Measurements from ENCODE around the gene B4GALT4.
A peak's percentile ranks its signal among the peaks of the same experiment; 100 is the strongest.

B4GALT4 gene

DNA sequence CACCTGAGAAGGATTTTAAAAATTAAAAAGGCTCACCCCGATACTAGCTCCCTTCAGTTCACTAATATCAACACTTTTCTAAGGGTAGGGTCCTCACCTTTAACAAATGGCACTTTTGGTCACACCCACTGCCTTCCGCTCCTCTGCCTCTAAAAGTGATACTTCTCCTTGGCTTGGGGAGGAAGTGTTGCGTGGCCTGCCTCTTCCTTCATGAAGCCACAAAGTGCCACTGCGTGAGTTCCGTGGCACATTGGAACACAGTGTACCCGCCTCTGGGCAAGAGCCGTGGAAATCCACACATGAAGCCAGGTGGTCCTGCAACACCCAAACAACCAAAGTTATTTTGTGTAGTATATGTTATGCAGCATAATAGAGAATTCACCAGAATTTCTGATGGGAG is 3.9 kb downstream of the B4GALT4 start:
- DNase-seq = no peak

DNA sequence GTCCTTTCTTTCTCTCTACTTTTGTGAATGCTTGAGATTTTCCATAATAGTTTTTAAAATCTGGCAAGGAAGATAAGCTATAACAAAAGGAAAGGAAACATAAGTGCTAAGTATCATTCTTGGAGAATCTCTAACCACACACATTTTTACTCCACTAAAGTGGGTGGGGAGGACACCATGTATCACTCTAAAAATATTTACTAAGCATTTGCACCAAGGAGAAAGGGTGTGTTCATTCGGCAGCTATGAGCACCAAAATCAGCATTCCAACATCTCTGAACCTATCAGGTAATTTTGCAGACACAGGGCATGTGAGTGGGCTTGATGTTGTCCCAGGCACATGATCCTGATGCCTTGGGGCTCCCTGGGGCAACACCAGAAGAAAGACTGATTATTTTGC is 5.5 kb downstream of the B4GALT4 start:
- DNase-seq = no peak

DNA sequence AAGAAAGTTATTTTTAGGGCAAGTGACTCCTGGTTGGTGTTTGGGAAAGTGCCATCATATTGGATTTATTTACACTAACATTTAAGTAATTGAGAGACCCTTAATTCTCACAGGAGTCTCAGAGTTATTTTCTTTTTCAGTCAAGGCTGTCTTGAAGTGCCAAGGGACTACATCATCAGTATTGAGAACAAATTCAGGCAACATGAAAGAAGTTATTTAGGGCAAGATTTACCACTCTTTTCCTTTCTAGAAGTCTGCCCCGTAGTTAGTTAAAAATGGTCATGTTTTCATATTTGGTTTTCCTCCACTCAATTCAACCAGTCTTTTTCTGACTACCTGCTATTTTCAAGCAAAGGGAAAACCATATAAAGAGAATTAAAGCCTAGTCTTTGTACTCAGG is 6.1 kb downstream of the B4GALT4 start:
- DNase-seq = no peak

DNA sequence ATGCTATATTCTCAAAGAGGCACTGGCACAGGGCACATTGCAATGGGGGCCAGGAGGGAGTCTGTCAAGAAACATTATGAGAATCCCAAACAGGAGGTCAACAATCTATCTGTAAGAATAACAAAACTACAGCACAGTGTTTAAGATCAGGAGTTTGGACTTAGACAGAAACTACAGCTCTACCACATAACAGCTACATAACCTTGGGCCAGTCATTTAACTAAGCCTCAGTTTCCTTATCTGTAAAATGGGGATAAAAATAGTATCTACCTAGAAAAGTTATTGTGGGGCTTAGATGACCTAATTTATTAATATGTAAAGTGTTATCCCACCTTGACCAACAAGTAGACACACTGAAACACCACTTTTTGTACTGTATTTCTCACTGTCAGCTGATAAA is 9.9 kb downstream of the B4GALT4 start:
- no peak for DNase-seq

DNA sequence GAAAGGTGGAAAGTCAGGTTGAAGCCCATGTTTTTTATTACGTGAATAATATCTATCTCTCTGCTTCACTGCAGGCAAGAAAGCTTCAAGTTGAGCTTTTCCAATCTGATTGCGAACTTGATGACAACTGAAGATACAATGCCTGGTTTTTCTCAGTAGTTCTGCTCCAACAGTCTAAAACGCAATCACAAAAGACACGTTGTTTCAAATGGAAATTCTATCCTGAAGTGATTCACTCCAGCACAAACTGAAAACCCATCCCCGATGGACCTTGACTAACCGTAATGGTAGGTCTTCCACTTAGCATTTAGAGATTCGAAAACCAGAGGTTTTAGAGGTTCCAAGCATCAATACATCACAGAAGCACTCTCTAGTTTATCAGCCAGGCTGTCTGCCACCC is 10.6 kb downstream of the B4GALT4 start:
- no peak for DNase-seq

DNA sequence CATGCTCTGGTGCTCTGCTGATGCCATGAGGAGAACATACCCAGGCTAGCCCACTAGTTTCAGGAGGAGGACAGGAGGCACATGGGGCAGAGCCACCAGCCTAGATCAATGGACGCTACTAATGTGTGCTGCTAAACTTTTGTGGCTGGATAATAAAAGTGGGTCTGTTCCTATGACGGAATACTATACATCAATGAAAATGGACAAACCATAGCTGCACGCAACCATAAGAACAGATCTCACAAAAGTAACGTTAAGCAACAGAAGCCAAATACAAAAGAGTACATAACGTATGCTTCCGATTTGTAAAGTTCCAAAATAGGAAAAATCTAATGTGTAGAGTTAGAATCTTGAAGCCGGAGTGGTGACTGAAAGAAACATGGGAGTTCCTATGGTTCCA is 11.5 kb downstream of the B4GALT4 start:
- DNase-seq = no peak

DNA sequence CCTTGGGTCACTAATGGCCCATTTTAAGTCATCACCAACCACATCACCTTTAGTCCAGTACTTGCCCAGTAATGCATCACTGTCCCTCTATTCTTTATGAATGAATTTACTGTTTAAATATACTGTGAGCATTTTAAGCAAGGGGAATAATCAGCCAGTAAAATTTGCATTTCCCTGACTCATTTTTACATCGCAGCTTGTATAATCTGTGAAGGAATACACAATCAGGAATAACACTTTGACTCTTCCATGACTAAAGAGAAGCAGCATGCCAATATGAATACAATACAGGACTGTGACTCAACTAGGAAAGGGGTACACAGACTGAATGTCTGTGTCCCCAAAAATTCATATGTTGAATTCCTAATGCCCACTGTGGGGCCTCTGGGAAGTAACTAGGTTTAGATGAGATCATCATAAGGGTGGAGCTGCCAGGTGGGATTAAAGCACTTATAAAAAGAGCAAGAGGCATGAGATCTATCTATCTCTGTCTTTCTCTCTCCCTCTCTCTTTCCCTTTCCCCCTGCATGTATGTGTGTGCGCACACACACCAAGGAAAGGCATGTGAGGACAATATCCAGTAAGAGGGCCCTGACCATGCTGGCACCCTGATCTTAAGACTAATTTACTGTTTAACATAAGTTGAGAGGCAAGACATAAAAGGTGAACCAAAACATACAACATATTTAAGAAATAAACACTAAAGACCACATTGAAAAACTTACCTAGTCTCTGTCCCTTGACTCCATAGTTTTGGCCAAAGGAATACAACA is 12.1 kb downstream of the B4GALT4 start:
- no peak for DNase-seq

DNA sequence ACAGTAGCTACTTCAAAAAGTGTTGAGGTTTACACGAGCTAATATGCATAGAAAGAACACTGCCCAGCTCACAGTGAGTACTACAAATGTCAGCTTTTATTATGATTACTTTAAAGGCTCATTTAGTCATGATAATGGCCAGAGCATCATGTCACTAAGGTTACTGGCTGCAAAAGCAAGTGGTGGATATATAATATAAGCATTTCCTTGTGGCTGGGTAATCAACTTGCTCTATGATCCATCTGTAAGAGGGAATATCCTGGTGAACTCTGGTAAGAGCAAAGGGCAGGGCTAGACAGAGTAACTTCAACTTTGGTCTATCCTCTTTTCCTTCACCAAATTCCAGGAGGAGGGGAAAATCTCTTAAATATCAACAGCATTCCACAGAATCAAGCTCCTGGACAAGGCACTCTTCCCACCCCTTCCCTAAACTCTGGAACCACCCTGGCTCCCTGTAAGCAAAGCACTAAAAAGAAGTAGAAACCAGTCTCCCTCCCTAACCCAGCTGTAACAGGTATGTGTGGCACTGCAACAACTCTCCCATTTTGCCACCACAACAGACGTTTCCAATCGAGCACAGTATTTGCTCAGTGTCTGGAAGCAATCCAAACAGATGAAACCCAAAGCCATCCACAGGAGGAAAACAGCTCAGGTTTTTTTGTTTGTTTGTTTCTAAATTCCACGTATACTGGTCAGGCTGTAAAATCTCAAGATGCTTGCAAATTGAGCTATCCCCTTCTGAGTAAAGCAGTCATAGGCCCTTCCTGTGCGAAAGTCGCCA is 13.4 kb downstream of the B4GALT4 start:
- no peak for DNase-seq

DNA sequence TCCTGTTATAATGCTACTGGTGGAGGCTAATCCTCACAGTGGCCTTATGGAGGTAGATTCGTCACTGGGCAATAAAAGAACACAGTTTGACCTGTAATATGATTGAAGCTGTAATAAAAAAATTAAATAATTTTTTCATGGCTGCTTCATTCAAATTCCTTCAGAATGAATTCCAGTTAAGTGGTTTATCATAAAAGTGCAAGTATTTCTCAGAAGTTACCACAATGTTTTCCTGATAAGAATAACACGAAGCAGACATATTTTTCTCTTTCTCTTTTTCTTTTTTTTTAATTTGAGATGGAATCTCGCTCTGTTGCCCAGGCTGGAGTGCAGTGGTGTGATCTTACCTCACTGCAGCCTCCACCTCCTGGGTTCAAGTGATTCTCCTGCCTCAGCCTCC is 15.6 kb downstream of the B4GALT4 start:
- no peak for DNase-seq

DNA sequence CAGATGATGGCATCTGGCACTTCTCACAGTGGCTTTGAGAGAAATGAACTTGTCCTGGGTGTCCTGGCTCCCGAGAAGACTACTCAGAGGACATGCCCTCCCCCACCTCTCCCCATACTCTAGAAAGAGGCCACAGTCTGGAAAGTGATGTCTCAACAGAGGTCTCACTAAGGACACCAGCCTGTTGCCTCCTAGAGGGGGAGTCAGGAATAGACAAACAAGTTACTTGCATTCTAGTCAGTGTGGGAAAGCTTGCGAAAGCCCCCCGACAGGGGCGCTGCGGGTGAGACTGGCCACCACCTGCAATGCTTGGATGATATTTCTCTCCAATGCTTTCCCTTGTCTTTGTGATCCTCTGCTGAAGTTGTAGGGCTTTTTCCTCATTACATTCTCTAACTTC is 17.2 kb downstream of the B4GALT4 start:
- DNase-seq = no peak

DNA sequence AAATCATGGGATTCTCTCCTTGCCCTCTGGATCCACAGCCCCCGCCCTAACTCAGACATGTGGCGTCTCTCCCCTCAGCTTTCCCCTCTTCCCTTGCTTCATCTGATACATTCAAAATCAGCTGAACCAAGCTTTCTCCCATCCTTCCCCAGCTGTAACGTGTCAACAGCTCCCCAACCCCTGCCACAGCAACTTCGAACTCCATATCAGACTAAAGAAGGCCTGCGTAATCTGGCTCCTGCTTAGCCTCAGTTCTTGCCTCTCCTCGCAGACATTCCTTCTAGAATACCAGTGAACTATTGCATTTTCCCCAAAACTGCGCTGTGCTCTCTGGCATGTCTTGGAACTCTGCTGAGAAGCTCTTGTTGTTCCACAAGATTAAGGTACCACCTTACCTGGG is 18.3 kb downstream of the B4GALT4 start:
- no peak for DNase-seq

DNA sequence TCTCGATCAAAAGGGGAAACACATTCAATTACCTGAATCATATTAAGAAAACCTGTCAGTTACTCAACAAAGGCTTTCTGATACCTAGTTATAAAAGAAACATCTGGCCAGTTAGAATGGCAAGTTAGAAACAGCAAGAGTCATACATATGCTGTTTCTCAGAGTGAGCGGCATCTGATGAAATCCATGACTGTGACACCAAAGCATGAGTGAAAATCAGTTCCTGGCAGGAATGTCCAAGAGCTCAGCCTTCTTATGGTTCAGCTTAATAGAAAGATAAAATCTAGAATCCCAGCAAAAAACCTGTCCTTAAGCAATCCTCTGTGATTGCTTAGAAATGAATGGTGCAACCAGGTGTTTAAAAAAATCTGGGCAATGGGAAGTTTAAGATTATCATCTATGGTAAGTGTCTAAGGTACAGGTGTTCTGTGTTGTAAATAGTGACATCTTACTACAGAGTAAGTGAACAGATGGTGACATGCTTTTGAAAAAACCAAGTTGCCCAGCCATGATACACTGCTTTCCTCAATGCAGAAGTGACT is 18.8 kb downstream of the B4GALT4 start:
- DNase-seq = no peak

DNA sequence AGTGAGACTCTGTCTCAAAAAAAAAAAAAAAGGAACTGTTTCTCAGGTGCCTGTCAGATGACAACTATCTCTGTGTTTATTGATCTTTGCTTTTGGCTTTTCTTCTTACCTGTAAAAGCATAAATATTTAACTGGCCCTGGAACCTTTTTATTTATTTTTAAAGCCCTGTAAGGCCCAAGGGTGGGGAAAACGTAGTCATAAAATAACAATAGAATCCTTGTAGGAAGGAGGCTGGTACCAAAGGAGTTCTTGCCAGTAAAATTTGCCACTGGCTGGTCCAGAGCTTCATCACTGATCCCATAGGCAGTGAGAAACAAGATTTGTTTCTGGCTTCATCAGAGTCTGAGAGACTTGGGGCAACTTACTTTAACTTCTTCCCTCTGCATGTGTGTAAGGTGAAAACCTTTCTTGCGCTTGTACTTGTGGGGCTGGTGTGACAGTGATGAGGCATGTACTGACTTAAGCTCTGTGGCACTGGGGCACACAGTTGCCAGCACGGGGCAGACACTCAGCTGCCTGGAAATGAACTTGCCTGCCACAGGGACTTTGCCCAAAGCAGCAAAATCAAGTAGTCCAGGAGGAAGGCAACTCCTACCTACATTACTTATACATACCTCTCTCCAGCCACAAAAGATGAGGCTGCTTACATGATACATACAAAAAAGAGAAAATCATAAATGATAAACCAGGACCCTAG is 19.6 kb downstream of the B4GALT4 start:
- DNase-seq = no peak

DNA sequence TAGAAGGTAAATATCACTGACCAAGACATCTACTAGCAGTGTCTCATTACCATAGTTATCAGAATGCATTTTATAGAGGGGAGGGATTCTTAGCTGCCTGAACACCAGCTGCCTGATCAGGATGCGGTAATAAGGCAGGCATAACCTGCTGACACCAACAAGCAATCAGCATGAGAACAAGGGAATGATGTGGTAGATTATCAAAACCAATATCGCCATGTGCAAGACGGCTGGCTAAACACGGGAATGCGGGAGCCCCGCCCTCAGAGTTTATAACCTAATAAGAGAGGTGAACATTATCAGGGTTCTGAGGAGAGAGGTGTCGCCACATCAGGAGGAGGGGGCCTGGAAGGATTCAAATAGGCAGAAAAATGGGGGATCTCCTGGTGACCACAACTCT is 20.5 kb downstream of the B4GALT4 start:
- no peak for DNase-seq

DNA sequence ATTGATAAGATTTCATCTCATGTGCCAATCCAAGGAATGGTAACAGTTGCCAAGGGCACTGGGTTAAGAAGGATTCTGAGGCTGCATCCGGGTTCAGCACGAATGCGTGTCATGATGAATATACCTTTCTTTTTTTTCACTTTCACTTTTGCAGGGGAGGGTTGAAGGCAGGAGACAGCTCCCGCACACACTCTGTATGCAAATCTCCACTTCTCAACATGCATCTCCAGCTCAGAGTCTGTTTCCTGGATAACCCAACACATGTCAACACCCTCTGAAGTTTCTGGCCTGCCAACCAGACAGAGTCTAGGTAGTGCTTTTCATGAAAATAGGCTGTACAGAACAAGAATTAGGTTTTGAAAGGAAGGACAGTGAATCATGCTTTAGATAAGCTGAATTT is 21.6 kb downstream of the B4GALT4 start:
- no peak for DNase-seq

DNA sequence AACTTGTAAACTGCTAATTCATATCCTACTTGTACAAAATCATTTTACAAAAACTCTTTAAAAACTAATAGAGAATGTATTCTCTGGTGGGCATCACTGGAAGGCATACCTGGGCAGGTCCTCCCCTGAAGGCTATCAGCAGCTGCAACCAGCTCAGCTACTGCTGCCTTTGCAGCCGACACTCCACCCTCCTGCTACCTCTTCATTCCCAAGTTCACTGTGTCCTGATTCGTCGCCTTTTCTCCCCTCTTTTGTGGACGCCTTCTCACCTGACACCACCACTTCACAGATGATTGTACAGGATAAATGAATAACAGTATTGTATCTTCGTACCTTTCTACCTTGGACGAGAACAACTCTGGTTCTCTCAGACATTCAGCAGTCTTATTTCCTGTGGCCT is 28.9 kb downstream of the B4GALT4 start:
- no peak for DNase-seq

DNA sequence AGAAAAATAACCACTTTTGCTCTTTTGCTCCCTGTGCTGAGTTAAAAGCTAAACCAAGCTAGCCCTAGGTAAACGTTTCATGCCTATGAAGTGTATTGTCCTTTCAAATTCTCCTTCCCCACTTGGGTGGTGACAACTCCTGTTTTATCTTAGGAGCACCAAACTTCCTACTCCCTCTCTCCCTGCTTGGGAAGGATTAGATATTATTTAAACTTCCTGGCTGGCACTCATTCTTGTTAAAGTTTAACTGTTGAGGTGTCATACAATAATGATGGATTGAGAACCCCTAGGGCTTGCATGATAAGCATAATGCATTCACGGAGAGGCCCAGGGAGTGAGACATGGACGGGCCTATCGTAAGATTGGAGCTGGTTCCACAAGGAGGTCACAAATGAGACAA is 29.5 kb downstream of the B4GALT4 start:
- DNase-seq = no peak

DNA sequence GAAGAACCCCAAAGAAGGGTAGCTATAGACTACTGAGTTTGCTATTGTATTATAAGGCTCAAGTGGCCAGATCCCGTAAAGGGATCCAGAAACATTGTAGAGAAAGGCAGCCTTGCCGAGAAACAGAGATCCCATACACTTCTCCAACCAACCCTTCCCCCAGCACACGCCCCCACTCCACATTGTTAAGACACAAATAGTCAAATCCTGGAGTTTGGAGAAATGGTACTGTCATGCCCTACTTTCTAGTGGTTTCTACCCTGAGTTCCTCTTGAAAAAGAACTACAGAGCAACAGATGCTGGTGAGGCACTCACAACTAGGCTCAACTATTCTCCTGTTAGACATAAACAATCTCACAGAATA is 33.2 kb downstream of the B4GALT4 start:
- no peak for DNase-seq

DNA sequence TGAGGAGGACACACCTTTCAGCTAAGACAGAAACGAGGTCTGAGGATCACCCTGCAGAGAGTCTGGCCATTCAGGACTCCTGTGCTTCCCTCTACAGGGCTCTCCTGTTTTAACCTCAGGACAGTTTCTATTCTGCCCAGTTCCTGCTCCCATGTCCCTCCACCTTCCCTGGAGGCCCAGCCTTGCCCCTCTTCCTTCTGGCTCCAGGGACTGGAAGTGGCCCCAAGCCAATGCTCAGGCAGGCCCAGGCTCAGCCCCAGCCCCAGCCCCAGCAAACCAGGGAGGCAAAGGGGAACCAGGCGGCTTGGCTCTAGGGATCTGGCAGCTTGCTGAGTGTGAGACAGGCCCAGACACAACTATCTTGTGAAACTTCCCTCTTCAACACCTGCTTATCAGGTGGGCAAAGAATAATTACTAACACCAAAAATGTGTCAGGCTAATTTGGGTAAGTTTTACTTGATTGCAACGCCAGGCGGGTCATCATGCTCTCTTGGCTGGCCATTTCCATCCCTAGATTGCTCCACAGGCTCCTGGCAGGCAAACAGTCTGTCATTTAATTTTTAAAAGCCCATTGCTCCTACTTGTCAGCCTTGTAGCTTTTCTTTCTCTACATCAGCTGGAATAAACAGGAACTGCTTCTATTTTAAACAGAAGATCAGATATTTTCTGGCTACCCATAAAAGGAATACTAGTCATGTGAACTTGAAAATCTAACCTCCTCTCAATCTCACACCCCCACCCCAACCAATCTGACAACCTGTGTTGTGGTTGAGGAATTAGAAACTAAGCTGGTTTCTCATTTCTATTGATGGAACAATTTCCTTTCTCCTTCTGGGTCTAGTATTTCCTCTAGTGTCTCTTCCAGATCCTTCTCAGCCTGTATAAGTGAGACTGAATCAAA is 33.8 kb downstream of the B4GALT4 start:
- DNase-seq = peak; percentile 51

DNA sequence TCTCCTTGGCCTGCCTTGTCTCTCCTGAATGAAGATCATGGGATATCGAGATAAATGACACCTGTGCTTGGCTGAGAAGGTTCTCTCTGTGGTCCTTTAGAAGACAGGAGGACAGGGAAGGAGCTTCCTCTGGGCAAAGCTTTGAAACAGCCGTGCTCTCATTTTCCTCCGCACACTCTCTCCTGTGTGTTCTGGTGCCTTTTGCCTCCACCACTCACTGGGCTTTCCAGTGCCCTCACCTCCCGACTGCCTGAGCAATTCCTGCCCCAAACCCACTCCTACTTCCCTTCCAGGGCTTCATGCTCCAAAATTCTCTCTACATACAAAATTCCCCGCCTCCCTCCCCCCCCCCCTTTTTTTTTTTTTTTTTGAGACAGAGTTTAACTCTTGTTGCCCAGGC is 35.0 kb downstream of the B4GALT4 start:
- DNase-seq = no peak

DNA sequence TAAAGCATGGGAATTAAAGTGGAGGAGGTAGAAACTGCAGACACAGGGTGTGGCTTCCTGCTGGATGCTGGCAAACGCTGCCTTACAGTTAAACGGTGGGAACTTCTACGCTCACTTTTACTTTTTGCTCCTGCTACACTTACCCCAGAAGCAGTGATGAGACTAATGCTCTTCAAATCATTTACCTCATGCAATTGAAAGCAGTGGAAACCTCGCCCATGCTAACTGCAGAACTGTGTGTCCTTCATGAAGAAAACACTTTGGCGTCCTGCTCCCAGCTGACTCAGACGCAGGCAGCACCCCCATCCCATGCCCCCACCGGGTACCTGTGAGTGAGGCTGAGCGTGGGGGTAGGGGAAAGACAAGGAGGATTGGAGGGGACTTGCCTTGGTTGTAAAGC is 35.5 kb downstream of the B4GALT4 start:
- no peak for DNase-seq

DNA sequence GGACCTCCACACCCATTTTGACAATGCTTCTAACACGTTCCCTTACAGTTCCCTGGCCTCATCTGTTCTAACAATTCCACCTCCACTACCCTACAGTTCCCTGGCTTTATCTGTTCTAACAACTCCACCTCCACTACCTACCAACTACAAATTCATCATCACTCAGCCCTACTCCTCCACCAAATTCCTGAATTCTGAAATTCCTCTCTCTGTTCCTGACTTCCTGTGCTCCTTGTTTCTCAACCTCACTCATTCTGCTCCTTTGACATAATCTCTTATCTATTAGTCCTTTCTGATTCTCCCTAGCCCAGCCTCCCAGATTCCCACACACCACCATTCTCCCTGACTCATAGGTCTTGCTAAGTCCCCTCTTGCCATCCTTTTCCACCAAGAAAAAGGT is 44.8 kb downstream of the B4GALT4 start:
- DNase-seq = no peak

DNA sequence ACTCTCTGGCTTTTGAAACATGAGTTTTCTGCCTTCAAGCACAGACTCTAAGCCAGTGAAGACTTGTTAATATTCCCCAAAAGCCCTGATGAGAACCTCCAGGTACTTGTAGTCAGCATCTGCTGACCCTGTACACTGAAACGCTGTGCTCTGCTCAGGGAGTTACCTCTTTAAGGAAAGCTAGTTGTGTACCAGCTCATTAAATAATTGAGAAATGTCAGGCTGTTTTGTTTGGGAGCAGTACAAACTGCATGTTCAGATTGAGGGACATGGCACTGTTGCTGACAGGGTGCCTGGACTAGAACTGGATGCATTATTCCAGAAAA is 45.6 kb downstream of the B4GALT4 start:
- DNase-seq = no peak

Measured in NCI-H1105 treated with DMSO at 0.1 percent for 48 hours (cell line).